GM12872 (cell line): ENCODE results near the gene OSBPL2.

Experiments
- TF ChIP-seq, protein P1 (sequence below): IDR thresholded peaks from 3 replicates; pipeline ENCODE4 v1.5.1; 2011; ENCODE audit warnings: low read depth, mild to moderate bottlenecking, low read length, moderate library complexity; ENCODE audit not compliant: insufficient read depth

Gene OSBPL2

DNA sequence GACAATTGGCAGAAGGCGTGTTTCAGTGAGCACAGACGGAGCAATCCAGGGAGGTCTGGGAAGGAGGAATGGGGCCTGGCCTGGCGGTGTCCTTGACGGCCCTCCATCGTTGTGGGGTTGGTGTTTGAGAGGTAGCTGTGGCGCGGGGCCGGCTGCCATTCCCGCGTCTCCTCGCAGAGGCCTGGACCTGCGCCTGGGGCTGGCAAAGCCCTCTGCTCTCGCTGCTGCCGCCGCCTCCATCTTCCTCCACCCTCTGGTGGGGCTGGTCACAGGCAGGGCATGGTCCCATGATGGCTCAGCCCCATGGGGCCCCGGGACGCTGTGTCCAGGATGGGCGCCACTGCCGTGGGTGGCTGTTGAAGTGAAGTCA is 7.6 kb downstream of the OSBPL2 start:
- TF ChIP-seq, protein P1, sequence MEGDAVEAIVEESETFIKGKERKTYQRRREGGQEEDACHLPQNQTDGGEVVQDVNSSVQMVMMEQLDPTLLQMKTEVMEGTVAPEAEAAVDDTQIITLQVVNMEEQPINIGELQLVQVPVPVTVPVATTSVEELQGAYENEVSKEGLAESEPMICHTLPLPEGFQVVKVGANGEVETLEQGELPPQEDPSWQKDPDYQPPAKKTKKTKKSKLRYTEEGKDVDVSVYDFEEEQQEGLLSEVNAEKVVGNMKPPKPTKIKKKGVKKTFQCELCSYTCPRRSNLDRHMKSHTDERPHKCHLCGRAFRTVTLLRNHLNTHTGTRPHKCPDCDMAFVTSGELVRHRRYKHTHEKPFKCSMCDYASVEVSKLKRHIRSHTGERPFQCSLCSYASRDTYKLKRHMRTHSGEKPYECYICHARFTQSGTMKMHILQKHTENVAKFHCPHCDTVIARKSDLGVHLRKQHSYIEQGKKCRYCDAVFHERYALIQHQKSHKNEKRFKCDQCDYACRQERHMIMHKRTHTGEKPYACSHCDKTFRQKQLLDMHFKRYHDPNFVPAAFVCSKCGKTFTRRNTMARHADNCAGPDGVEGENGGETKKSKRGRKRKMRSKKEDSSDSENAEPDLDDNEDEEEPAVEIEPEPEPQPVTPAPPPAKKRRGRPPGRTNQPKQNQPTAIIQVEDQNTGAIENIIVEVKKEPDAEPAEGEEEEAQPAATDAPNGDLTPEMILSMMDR: no peak

DNA sequence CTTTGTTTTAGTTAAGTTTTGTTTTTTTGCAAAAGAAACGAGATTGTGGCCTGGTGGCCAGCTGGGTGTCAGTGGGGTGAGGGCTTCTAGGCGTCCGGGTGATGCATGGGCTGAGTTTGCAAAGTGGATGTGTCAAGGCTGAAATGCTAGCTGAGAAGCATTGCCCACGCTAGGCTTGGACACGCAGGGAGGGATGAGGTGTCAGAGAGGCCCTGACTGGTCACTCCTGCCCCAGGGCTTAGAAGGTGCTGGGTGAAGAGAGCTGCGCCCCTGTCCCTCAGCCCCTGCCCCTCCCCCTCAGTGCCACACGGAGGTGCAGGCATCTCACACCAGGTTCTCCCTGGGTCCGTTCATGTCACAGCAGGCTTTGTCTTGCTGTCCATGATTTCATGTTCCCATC is 8.1 kb downstream of the OSBPL2 start:
- TF ChIP-seq, protein P1: no peak

DNA sequence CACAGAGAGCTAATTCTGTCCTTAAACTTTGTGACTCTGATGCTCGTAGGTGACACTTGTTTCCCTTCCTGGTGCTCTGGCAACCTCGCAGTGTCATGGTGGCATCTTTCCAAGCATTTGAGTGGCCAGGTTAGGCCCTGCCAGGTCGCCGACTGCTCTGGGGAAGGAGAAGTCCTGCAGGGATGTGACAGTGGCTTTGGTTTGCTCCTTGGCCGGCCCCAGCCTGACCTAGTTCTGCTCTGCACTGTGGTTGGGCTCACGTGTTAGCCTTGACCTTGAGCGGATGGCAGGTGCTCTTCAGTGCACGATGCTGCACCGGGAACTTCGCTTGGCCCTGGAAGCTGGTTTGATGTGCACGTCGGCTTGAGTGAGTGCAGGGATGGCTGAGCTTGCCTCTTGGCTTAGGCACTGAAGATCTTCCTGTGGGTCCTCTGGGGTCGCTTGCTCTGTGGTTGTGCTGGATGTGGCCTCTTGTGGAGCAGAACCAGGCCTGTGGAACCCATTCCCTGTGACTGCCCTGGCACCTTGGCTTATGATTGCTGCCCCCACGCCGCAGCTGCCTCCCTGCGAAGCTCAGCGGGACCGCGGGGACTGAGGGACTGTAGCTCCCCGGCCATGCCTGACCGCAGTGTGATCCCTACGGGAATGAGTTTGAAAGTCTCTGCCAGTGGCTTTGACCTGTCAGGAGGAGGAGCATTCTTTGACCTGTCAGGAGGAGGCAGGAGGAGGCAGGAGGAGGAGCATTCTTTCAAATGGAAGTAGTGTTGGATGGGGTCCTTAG is 8.7 kb downstream of the OSBPL2 start:
- TF ChIP-seq, protein P1: no peak

DNA sequence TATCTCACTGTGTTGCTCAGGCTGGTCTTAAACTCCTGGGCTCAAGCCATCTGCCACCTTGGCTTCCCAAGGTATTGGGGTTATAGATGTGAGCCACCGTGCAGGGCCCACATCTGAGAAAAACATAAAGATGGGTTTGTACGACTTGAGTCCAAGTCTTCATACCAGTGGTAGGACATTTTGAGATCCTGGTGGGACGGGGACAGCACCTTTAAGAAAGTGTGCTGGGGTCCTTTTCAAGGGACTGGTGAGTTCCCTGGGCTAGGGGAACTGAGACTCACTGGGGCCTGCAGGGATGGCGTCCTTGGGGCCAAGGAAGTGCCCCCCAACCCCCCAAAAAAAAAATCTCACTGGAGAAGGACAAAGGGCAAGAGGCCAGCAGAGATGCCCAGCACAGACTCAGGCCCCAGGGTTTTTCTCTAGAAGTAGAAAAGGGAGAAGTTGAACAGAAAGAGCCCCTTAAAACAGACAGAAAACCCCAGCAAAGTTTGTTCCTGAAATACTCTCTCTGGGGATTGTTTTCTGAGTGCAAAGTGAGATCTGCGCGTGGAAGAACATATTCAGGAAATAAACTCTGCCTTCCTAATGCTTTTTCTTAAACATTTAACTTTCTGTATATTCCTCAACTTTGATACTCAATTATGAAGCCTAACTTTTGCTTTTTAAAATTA is 10.7 kb downstream of the OSBPL2 start:
- TF ChIP-seq, protein P1: no peak

DNA sequence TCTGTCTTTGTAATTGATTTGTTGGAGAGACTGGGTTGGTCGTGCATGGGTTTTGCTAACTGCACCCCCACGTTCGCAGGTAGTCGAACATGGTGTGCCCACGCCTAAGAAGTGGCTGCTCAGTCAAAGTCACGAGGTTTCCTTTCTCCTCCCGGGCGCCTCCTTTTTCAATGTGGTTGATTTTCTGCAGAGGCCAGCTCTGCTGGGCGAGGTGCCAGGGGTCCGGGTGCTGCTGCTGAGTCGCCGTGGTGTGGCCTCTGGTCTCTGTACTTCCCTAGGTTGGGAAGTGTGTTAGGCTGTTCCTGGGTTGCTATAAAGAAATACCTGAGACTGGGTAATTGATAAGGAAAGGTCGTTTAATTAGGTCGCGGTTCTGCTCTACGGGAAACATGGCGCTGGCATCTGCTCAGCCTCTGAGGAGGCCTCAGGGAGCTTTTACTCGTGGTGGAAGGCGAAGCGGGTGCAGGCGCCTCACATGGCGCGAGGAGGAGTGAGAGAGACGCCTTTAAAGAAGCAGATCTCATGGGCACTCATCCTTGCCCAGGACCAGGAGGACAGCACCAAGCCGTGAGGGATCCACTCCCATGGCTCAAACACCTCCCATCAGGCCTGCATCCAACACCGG is 14.1 kb downstream of the OSBPL2 start:
- TF ChIP-seq, protein P1: no peak

DNA sequence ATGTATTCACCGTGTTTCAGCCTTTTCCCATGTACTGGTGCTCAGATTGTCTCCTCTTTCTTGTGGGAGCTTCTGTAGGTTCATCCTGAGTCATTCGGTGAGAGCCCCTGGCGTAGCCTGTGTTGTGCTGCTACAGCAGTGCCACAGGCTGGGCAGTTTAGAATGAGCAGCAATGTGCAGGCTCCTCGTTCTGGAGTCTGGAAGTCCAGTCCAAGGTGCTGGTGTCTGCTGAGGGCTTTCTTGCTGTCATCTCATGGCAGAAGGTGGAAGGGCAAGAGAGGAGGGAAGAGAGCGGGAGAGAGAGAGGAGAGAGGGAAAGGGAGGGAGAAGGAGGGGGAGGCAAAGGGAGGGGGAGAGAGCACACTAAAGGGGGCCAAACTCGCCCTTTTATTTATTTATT is 15.1 kb downstream of the OSBPL2 start:
- TF ChIP-seq, protein P1: no peak

DNA sequence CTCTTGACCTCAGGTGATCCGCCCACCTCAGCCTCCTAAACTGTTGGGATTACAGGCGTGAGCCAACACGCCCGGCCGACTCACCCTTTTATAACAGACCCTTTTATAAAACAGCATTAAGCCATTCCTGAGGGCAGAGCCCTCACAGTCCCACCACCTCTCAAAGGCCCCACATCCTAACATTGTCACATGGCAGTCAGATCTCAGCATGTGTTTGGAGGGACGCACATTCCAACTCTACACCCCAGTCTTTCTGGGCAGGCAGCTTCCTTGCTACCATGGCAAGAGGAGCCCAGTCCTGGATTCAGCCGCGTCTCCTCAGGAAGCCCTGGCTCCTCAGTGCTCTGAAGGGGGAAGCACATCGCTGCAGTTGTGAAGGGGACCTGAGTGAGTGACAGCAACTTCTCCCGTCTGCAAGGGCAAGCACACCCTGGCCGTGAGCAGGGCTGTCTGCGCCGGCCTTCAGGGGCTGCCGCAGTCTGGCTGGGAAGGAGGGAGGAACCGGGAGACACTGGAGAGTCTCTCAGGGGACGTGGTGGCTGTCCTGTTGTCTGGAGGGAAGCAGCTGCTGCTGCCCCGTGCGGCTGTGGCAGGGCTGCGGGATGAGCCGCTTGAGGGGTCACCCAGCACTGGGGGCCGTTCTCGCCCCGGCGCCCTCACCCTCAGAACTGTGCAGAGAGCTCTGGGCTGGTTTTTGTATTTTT is 15.9 kb downstream of the OSBPL2 start:
- TF ChIP-seq, protein P1: no peak
